ENCODE results near the gene SLC12A3. TPM values are rescaled to one million over a fixed set of nuclear protein-coding genes. Genes with fewer than 3 reads are reported as not detected.

The SLC12A3 gene
- total RNA-seq, 3 donors from 2014 or later = not detected

- ATAC-seq (peak; percentile 40), DNase-seq (peak in 1 of 3 donors; percentile 20)
- no peaks in the 10 kb centered on the region for H3K36me3 ChIP-seq (ENCODE audit: low read depth)
- H3K9me3 ChIP-seq = no peaks in the 10 kb centered on the region
- H3K4me1 ChIP-seq (ENCODE audit: low read depth) = no peaks in the 10 kb centered on the region
- intact Hi-C loops (cut with DNase I, micrococcal nuclease) = no loop called here
- H3K4me3 ChIP-seq = no peak overlapping the region
- no peak for TF ChIP-seq CTCF (IDR thresholded peaks at IDR 0.05)
Measured at GRCh38 chr16:56888806-56889205, 23.8 kb downstream of the SLC12A3 start.

GRCh38 chr16:56889206-56889605 lies 24.2 kb downstream of the SLC12A3 start:
- intact Hi-C loops (cut with DNase I, micrococcal nuclease) = no loop called here
- Histone ChIP-seq H3K4me1 (ENCODE audit: low read depth) (no peaks in the 10 kb centered on the region), H3K36me3 (ENCODE audit: low read depth) (no peaks in the 10 kb centered on the region), H3K4me3 (no peak overlapping the region), H3K9me3 (no peaks in the 10 kb centered on the region)
- peak in 2 of 3 donors; percentile 54 to 61 for DNase-seq
- peak; percentile 67 for ATAC-seq
- no peak for TF ChIP-seq CTCF (IDR thresholded peaks at IDR 0.05)

DNA sequence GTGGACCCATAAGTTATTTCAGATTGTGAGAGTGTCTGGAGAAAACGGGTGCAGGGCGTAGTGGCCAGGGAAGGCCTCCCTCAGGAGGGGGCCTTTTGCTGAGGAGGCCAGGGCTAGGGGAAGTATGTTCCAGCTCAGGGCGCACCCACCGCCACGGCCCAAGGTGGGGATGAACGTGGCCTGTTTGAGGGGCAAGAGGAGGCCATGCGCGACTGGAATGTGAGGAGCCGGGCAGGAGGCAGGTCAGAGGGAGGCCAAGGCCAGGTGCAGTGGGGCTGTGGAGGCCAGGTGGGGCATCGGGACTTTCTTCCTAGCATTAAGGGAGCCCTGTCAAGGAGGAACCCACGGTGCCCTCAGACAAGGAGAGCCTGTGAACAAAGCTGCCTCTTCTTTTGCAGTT lies 26.7 kb downstream of the SLC12A3 start:
- TF ChIP-seq CTCF (IDR thresholded peaks at IDR 0.05) = no peak
- no peaks in the 10 kb centered on the region for H3K4me1 ChIP-seq (ENCODE audit: low read depth)
- intact Hi-C loops (cut with DNase I, micrococcal nuclease) = no loop called here

GRCh38 chr16:56892705-56893104 lies 27.7 kb downstream of the SLC12A3 start:
- Histone ChIP-seq H3K4me3 (no peak overlapping the region), H3K4me1 (ENCODE audit: low read depth) (no peaks in the 10 kb centered on the region), H3K36me3 (ENCODE audit: low read depth) (no peaks in the 10 kb centered on the region), H3K9me3 (no peaks in the 10 kb centered on the region)
- DNase-seq (no peak), ATAC-seq (no peak)
- intact Hi-C loops (cut with DNase I, micrococcal nuclease) = no loop called here
- no peak for TF ChIP-seq CTCF (IDR thresholded peaks at IDR 0.05)

More for the DNA sequence above, 26.7 kb downstream of the SLC12A3 start:
- Histone ChIP-seq H3K9me3 (no peaks in the 10 kb centered on the region), H3K4me3 (no peak overlapping the region), H3K36me3 (ENCODE audit: low read depth) (no peaks in the 10 kb centered on the region)
- DNase-seq = no peak
- ATAC-seq = no peak

DNA sequence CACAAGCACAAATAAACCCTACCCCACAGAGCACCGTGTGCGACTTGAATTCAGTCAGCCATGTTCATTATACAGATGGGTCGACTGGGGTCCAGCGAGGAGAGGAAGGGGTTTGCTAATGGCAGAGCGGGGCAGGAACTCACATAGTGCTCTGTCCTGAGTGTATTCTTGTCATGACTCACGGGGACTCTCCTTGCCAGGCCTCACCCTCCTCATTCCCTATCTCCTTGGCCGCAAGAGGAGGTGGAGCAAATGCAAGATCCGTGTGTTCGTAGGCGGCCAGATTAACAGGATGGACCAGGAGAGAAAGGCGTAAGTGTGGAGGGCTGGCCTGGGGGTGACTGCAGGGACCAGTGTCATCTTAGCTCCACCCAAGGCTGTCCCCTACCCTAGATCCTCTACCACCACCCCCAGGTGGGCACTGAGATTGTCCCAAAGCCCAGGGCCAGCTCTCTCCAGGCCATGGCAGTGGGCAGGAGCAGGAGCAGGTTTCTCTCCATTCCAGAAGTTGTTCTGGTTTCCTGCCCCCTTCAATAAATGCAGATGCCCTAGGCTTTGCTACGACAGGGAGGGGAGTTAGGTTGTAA lies 29.4 kb downstream of the SLC12A3 start:
- no peak for ATAC-seq
- Histone ChIP-seq H3K4me3 (no peak overlapping the region), H3K9me3 (no peaks in the 10 kb centered on the region), H3K4me1 (ENCODE audit: low read depth) (no peaks in the 10 kb centered on the region), H3K36me3 (ENCODE audit: low read depth) (no peaks in the 10 kb centered on the region)
- no peak for TF ChIP-seq CTCF (IDR thresholded peaks at IDR 0.05)
- no peak for DNase-seq
- intact Hi-C loops (cut with DNase I, micrococcal nuclease) = no loop called here

DNA sequence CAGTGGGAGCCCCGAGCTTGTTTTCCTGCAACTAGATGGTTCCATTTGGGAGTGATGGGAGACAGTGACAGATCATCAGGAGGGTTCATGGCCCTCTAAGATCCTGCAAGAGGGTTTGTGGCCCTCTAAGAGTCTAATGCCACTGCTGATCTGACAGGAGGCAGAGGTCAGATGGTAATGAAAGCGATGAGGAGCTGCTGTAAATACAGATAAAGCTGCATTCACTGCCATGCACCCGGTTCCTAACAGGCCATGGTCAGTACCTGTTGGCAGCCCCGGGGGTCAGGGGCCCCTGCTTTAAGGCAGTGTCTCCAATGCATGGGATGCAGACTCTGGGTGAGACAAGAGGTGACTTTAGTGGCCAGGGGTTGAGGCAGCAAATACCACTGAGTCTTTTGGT lies 30.8 kb downstream of the SLC12A3 start:
- H3K4me1 ChIP-seq (ENCODE audit: low read depth) = no peaks in the 10 kb centered on the region
- no peak for DNase-seq
- TF ChIP-seq CTCF (IDR thresholded peaks at IDR 0.05) = no peak
- ATAC-seq = no peak
- intact Hi-C loops (cut with DNase I, micrococcal nuclease) = no loop called here
- H3K36me3 ChIP-seq (ENCODE audit: low read depth) = no peaks in the 10 kb centered on the region
- no peak overlapping the region for H3K4me3 ChIP-seq
- H3K9me3 ChIP-seq = no peaks in the 10 kb centered on the region
